B cell (primary cell): Measurements from ENCODE around the gene HIPK4.

Source experiments
- EZH2 ChIP-seq: IDR thresholded peaks from 2 replicates; pipeline ENCODE4 v1.6.1; 2012; ENCODE audit warnings: borderline replicate concordance, low read depth, mild to moderate bottlenecking, moderate library complexity, low read length; ENCODE audit not compliant: insufficient read depth, poor library complexity, severe bottlenecking
- TF ChIP-seq, protein P1 (sequence below): fragments of 200-600 bp; IDR thresholded peaks from one replicate; pipeline ENCODE4 v1.8.0; 2022; ENCODE audit warnings: antibody characterized with exemption, mild to moderate bottlenecking

DNA sequence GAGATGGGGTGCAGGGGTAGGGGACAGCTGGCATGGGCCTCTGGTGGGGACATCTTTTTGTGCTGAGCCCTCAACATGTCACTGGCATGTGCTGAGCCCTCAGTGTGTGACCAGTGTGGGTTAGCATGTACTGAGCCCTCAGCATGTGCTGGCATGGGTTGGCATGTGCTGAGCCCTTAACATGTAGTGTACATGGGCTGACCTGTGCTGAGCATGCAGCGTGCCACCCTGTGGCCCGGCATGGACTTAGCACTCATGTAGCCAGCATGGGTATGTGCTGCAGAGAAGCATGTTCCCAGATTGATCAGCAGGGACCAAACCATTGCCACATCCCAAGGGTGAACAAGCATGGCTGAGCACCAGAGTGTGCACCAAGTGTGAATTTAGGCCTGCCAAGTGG is 11.5 kb downstream of the HIPK4 start:
- TF ChIP-seq, protein P1, sequence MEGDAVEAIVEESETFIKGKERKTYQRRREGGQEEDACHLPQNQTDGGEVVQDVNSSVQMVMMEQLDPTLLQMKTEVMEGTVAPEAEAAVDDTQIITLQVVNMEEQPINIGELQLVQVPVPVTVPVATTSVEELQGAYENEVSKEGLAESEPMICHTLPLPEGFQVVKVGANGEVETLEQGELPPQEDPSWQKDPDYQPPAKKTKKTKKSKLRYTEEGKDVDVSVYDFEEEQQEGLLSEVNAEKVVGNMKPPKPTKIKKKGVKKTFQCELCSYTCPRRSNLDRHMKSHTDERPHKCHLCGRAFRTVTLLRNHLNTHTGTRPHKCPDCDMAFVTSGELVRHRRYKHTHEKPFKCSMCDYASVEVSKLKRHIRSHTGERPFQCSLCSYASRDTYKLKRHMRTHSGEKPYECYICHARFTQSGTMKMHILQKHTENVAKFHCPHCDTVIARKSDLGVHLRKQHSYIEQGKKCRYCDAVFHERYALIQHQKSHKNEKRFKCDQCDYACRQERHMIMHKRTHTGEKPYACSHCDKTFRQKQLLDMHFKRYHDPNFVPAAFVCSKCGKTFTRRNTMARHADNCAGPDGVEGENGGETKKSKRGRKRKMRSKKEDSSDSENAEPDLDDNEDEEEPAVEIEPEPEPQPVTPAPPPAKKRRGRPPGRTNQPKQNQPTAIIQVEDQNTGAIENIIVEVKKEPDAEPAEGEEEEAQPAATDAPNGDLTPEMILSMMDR: no peak
- TF ChIP-seq EZH2: no peak
